GM21528 (cell line): ENCODE measurements around the gene LYG1.
A peak's percentile ranks its signal among the peaks of the same experiment; 100 is the strongest.
"Not testable (repeated sequence)": the region's sequence is repeated elsewhere in the genome, so short reads cannot be mapped to it uniquely, and the experiment has no call there.

Source experiments
- ATAC-seq: cut with Tn5 transposase; IDR thresholded peaks from one replicate; pipeline ENCODE4 v1.9.1; 2021; ENCODE audit warnings: mild to moderate bottlenecking, moderate library complexity; ENCODE audit not compliant: unreplicated experiment, low FRiP score

Gene LYG1

GRCh38 chr2:99301097-99301496 is at the start of gene LYG1:
TSS of gene LYG1 (minus strand) at chr2:99301197. CDS start at chr2:99295670, 5,527 bp downstream.
- ATAC-seq: not testable (repeated sequence)

- ATAC-seq: no peak
Observed at GRCh38 chr2:99350194-99350593, 49.2 kb upstream of the LYG1 start.

- ATAC-seq: no peak
Observed at GRCh38 chr2:99348173-99348572, 47.2 kb upstream of the LYG1 start.

GRCh38 chr2:99346218-99346617 is 45.2 kb upstream of the LYG1 start:
- no peak for ATAC-seq

- ATAC-seq: not testable (repeated sequence)
Observed at GRCh38 chr2:99345446-99345845, 44.4 kb upstream of the LYG1 start.

- no peak for ATAC-seq
Observed at GRCh38 chr2:99342536-99342935, 41.5 kb upstream of the LYG1 start.

GRCh38 chr2:99340669-99341236 is 39.8 kb upstream of the LYG1 start:
- ATAC-seq: no peak

- no peak for ATAC-seq
Observed at GRCh38 chr2:99338029-99338585, 37.1 kb upstream of the LYG1 start.

GRCh38 chr2:99337113-99338028 is 36.4 kb upstream of the LYG1 start, which contains the start of gene EIF5B:
TSS of gene EIF5B (plus strand) at chr2:99337389. CDS start at chr2:99337555, 166 bp downstream.
- ATAC-seq: peak; percentile 47

- peak; percentile 11 for ATAC-seq
Observed at GRCh38 chr2:99336804-99337112, 35.8 kb upstream of the LYG1 start.

GRCh38 chr2:99335911-99336803 is 35.2 kb upstream of the LYG1 start, which contains the start of gene TXNDC9:
TSS of gene TXNDC9 (minus strand) at chr2:99336333. CDS start at chr2:99333210, 3,123 bp downstream.
- ATAC-seq: peak; percentile 76

- no peak for ATAC-seq
Observed at GRCh38 chr2:99325384-99325783, 24.4 kb upstream of the LYG1 start.

GRCh38 chr2:99317873-99318200 is 16.8 kb upstream of the LYG1 start:
- ATAC-seq: not testable (repeated sequence)

- ATAC-seq: no peak
Observed at GRCh38 chr2:99317161-99317872, 16.3 kb upstream of the LYG1 start.

GRCh38 chr2:99299580-99299979 is 1.4 kb downstream of the LYG1 start:
- ATAC-seq: no peak

- no peak for ATAC-seq
Observed at GRCh38 chr2:99297994-99298393, 3.0 kb downstream of the LYG1 start.

- no peak for ATAC-seq
Observed at GRCh38 chr2:99285526-99285925, 15.5 kb downstream of the LYG1 start.

- no peak for ATAC-seq
Observed at GRCh38 chr2:99279969-99280695, 20.9 kb downstream of the LYG1 start.

GRCh38 chr2:99278793-99279291 is 22.2 kb downstream of the LYG1 start:
- ATAC-seq: no peak
